GM21576 (cell line): ENCODE results near the gene PHLPP1.

ENCODE experiments used
- ATAC-seq: cut with Tn5 transposase; IDR thresholded peaks from one replicate; pipeline ENCODE4 v1.9.1; 2021; ENCODE audit warnings: mild to moderate bottlenecking, moderate library complexity; ENCODE audit not compliant: unreplicated experiment

PHLPP1 gene

GRCh38 chr18:62997076-62997475 lies 281.7 kb downstream of the PHLPP1 start:
- no peak for ATAC-seq

- no peak for ATAC-seq
Measured at GRCh38 chr18:62998443-62998842, 283.1 kb downstream of the PHLPP1 start.

- no peak for ATAC-seq
Measured at GRCh38 chr18:62999392-62999791, 284.1 kb downstream of the PHLPP1 start.

GRCh38 chr18:62999921-63000320 lies 284.6 kb downstream of the PHLPP1 start:
- no peak for ATAC-seq

GRCh38 chr18:63000839-63001238 lies 285.5 kb downstream of the PHLPP1 start:
- no peak for ATAC-seq

- ATAC-seq: no peak
Measured at GRCh38 chr18:63001861-63002260, 286.5 kb downstream of the PHLPP1 start.

- ATAC-seq: no peak
Measured at GRCh38 chr18:63002305-63002704, 287.0 kb downstream of the PHLPP1 start.

GRCh38 chr18:63002803-63003445 lies 287.6 kb downstream of the PHLPP1 start:
- no peak for ATAC-seq

- no peak for ATAC-seq
Measured at GRCh38 chr18:63003899-63004298, 288.6 kb downstream of the PHLPP1 start.

GRCh38 chr18:63004466-63005089 lies 289.2 kb downstream of the PHLPP1 start:
- ATAC-seq: no peak

GRCh38 chr18:63005306-63005705 lies 290.0 kb downstream of the PHLPP1 start:
- no peak for ATAC-seq

GRCh38 chr18:63007231-63007630 lies 291.9 kb downstream of the PHLPP1 start:
- ATAC-seq: no peak

- peak; percentile 69 for ATAC-seq
Measured at GRCh38 chr18:63016270-63016669, 300.9 kb downstream of the PHLPP1 start.

- ATAC-seq: no peak
Measured at GRCh38 chr18:63017076-63017475, 301.7 kb downstream of the PHLPP1 start.

- ATAC-seq: no peak
Measured at GRCh38 chr18:63017977-63018376, 302.6 kb downstream of the PHLPP1 start.

GRCh38 chr18:63022429-63023022 lies 307.2 kb downstream of the PHLPP1 start:
- ATAC-seq: no peak

- no peak for ATAC-seq
Measured at GRCh38 chr18:63025251-63026090, 310.1 kb downstream of the PHLPP1 start.

GRCh38 chr18:63028380-63028779 lies 313.0 kb downstream of the PHLPP1 start:
- no peak for ATAC-seq
